ENCODE results near the gene UBP1.

DNA sequence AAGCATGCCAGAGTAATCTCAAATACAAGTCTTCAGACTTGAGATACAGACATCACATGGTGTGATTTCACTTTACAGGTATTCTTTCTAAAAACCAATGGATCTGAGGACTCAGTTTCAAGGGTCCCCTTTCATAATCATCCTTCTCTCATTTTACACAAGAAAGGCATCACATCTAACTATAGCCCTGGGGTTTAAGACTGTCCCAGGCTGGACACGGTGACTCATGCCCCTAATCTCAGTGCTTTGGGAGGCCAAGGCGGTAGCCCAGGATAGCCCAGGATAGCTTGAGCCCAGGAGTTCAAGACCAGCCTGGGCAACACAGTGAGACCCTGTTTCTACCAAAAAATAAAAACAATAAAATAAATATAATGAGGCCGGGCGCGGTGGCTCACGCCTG, 36.4 kb downstream of the UBP1 start:
- TF ChIP-seq, protein P1, sequence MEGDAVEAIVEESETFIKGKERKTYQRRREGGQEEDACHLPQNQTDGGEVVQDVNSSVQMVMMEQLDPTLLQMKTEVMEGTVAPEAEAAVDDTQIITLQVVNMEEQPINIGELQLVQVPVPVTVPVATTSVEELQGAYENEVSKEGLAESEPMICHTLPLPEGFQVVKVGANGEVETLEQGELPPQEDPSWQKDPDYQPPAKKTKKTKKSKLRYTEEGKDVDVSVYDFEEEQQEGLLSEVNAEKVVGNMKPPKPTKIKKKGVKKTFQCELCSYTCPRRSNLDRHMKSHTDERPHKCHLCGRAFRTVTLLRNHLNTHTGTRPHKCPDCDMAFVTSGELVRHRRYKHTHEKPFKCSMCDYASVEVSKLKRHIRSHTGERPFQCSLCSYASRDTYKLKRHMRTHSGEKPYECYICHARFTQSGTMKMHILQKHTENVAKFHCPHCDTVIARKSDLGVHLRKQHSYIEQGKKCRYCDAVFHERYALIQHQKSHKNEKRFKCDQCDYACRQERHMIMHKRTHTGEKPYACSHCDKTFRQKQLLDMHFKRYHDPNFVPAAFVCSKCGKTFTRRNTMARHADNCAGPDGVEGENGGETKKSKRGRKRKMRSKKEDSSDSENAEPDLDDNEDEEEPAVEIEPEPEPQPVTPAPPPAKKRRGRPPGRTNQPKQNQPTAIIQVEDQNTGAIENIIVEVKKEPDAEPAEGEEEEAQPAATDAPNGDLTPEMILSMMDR (IDR thresholded peaks at IDR 0.05), result no peak
- TF ChIP-seq POLR2A (IDR thresholded peaks at IDR 0.05) (no peak), POLR2AphosphoS5 (IDR thresholded peaks at IDR 0.05) (no peak), EP300 (IDR thresholded peaks at IDR 0.05; ENCODE audit: low read depth) (no peak)

Measured in transverse colon (tissue), 4 donors.